ENCODE data around the gene FANCI. TPM values are rescaled to one million over a fixed set of nuclear protein-coding genes. Genes with fewer than 3 reads are reported as not detected.

Gene FANCI
- total and polyA plus RNA-seq, 5 donors from 2014 or later, result 7.8 to 16.8 (median 13.7) TPM

DNA sequence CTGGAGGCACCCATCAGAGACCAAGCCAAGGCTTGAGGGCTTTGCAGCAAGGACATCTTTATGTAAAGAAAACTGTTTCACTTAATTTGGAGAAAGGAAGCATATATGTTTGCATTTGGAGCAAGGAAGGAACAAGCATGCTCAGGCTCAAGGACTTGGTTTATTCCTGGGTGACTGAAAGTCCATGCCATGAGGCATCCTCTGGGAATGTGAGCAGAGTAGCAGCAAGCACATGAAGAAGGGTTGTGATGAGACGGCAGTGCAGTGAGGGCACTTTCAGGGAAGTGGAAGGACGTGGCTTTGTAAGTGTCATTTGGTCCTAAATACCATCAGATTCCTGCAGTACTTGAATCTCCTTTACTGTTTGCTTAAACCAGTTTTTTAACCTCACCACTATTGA is 64.0 kb downstream of the FANCI start:
- Histone ChIP-seq H3K4me3 (ENCODE audit: low read depth, low read length) (no peak overlapping the region), H3K36me3 (ENCODE audit: control insufficient read depth, insufficient read depth, low read length) (peaks cover 3% of the 10 kb centered on the region), H3K4me1 (ENCODE audit: control insufficient read depth, insufficient read depth, low read length, poor library complexity, severe bottlenecking) (no peaks in the 10 kb centered on the region), H3K27ac (ENCODE audit: insufficient read depth, low read length, poor library complexity, severe bottlenecking) (no peak overlapping the region), H3K9me3 (ENCODE audit: control insufficient read depth in 2 of 2, low read length in 2 of 2) (no peaks in the 10 kb centered on the region), H3K27me3 (ENCODE audit: control insufficient read depth, insufficient read depth, low read length) (no peaks in the 10 kb centered on the region)
- no peak overlapping the region for H3K4me3 Mint-ChIP-seq
- DNase-seq (no peak), ATAC-seq (ENCODE audit: low read depth in 2 of 2) (no peak)
- H3K9me3 Mint-ChIP-seq, result no peaks in the 10 kb centered on the region
- peaks cover 31% of the 10 kb centered on the region for H3K36me3 Mint-ChIP-seq
- no peaks in the 10 kb centered on the region for H3K27me3 Mint-ChIP-seq
- H3K4me1 Mint-ChIP-seq, result peaks cover 0 to 11% (median 4%) of the 10 kb centered on the region in 4 donors
- peak overlapping the region in 1 of 3 donors; percentile 20 for H3K27ac Mint-ChIP-seq

DNA sequence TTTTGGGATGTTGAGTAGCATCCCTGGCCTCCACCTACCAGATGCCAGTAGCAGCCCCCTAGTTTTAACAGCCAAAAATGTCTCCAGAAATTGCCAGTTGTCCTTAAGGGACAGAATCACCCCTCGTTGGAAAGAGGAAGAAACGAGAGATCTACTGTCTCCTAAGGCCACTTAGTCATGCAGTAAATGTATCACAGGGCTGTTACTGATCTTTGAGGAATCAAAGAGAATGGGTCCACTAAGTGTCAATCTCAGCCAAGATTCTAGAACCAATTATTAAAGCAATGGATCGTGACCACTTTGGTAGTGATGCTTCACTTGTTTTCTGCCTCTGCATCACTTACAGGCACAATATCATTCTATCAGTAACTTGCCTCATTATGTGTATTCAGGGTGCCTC is 64.5 kb downstream of the FANCI start:
- Mint-ChIP-seq H3K4me3 (no peak overlapping the region), H3K9me3 (no peaks in the 10 kb centered on the region), H3K27ac (no peak overlapping the region), H3K36me3 (peaks cover 31% of the 10 kb centered on the region), H3K4me1 (peaks cover 0 to 11% (median 2%) of the 10 kb centered on the region in 4 donors), H3K27me3 (no peaks in the 10 kb centered on the region)
- Histone ChIP-seq H3K4me3 (ENCODE audit: low read depth, low read length) (no peak overlapping the region), H3K27ac (ENCODE audit: insufficient read depth, low read length, poor library complexity, severe bottlenecking) (no peak overlapping the region), H3K9me3 (ENCODE audit: control insufficient read depth in 2 of 2, low read length in 2 of 2) (no peaks in the 10 kb centered on the region), H3K4me1 (ENCODE audit: control insufficient read depth, insufficient read depth, low read length, poor library complexity, severe bottlenecking) (no peaks in the 10 kb centered on the region), H3K36me3 (ENCODE audit: control insufficient read depth, insufficient read depth, low read length) (peaks cover 6% of the 10 kb centered on the region), H3K27me3 (ENCODE audit: control insufficient read depth, insufficient read depth, low read length) (no peaks in the 10 kb centered on the region)
- ATAC-seq (ENCODE audit: low read depth in 2 of 2), result no peak
- no peak for DNase-seq

DNA sequence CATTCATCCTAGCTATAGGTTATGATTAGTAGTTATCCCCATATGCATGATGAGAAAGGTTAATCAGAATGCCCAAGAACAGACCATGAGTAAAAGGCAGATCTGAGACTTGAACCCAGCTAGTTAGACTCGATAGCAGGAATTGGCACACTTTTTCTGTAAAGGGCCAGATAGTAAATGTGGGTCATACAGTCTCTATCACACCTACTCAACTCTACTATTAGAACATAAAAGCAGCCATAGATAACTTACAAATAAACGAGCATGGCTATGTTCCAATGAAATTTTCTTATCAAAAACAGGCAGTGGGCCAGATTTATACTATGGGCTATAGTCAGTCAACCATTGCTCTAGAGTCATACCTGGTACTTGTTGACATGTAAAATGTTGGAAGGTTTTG is 66.2 kb downstream of the FANCI start:
- Mint-ChIP-seq H3K36me3 (peaks cover 24% of the 10 kb centered on the region), H3K9me3 (no peaks in the 10 kb centered on the region), H3K4me3 (no peak overlapping the region), H3K27ac (peak overlapping the region in 1 of 3 donors; percentile 50), H3K27me3 (no peaks in the 10 kb centered on the region), H3K4me1 (peaks cover 0 to 11% (median 7%) of the 10 kb centered on the region in 4 donors)
- ATAC-seq (ENCODE audit: low read depth in 2 of 2) (no peak), DNase-seq (no peak)
- H3K9me3 ChIP-seq (ENCODE audit: control insufficient read depth in 2 of 2, low read length in 2 of 2), result no peaks in the 10 kb centered on the region
- H3K4me3 ChIP-seq (ENCODE audit: low read depth, low read length), result no peak overlapping the region
- no peaks in the 10 kb centered on the region for H3K4me1 ChIP-seq (ENCODE audit: control insufficient read depth, insufficient read depth, low read length, poor library complexity, severe bottlenecking)
- H3K27me3 ChIP-seq (ENCODE audit: control insufficient read depth, insufficient read depth, low read length), result no peaks in the 10 kb centered on the region
- peaks cover 16% of the 10 kb centered on the region for H3K36me3 ChIP-seq (ENCODE audit: control insufficient read depth, insufficient read depth, low read length)
- no peak overlapping the region for H3K27ac ChIP-seq (ENCODE audit: insufficient read depth, low read length, poor library complexity, severe bottlenecking)

DNA sequence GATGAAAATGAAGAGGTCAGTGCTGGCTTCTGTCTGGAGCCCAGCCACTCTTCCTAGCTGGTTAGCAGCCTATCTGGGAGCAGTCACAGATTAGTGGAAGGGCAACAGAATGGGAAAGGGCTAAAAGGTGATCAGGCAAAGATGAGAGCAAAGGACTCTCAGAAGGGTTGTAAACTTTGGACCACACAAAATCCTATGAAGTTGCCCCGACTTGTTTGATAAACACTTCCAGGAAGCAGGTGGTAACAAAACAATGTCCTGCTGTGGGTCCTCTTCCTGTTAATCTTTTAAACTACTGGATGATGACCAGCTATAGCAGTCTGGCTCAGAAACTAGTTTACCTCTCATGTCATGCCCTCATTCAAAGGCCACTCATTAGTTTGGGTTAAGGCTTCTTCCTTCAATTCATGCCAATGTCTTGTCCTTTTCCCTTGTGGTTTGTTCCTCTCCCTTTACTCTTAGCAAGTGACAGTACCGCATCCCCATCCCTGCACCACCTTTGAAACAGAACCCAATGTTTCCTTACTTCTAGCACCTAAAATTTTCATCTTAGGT is 71.7 kb downstream of the FANCI start:
- Mint-ChIP-seq H3K27me3 (no peaks in the 10 kb centered on the region), H3K9me3 (no peaks in the 10 kb centered on the region), H3K27ac (peak overlapping the region; percentile 34 to 75 (median 70)), H3K4me3 (peak overlapping the region in 1 of 4 donors; percentile 6), H3K36me3 (peaks cover 54% of the 10 kb centered on the region), H3K4me1 (peaks cover 0 to 26% (median 15%) of the 10 kb centered on the region in 4 donors)
- Histone ChIP-seq H3K4me3 (ENCODE audit: low read depth, low read length) (no peak overlapping the region), H3K9me3 (ENCODE audit: control insufficient read depth in 2 of 2, low read length in 2 of 2) (no peaks in the 10 kb centered on the region), H3K27ac (ENCODE audit: insufficient read depth, low read length, poor library complexity, severe bottlenecking) (no peak overlapping the region), H3K4me1 (ENCODE audit: control insufficient read depth, insufficient read depth, low read length, poor library complexity, severe bottlenecking) (no peaks in the 10 kb centered on the region), H3K36me3 (ENCODE audit: control insufficient read depth, insufficient read depth, low read length) (peaks cover 67% of the 10 kb centered on the region), H3K27me3 (ENCODE audit: control insufficient read depth, insufficient read depth, low read length) (no peaks in the 10 kb centered on the region)
- DNase-seq (no peak), ATAC-seq (ENCODE audit: low read depth in 2 of 2) (no peak)

DNA sequence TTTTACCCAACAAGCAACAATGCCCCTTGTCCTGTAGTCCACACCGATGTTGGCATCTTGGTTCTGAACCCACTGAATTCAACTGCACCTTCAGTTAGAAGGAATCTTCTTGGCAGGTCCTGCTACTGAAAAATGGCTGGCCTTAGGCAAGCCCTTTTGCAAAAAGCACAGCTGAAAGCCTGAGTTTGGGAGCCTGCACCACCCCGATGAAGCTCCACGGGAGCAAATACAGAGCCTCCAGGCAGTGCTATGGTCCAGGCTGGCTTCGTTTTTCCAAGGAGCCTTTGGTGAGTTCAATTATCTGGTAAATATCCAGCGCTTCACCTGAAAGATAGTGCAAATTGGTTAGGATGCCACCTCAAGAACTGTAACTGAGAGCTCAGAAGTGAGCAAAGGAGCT is 72.7 kb downstream of the FANCI start:
- no peak overlapping the region for H3K27ac ChIP-seq (ENCODE audit: insufficient read depth, low read length, poor library complexity, severe bottlenecking)
- no peaks in the 10 kb centered on the region for H3K27me3 ChIP-seq (ENCODE audit: control insufficient read depth, insufficient read depth, low read length)
- H3K9me3 ChIP-seq (ENCODE audit: control insufficient read depth in 2 of 2, low read length in 2 of 2), result no peaks in the 10 kb centered on the region
- Mint-ChIP-seq H3K27me3 (no peaks in the 10 kb centered on the region), H3K27ac (no peak overlapping the region), H3K4me1 (peaks cover 0 to 28% (median 15%) of the 10 kb centered on the region in 4 donors), H3K4me3 (no peak overlapping the region), H3K9me3 (no peaks in the 10 kb centered on the region), H3K36me3 (peaks cover 56% of the 10 kb centered on the region)
- no peak for ATAC-seq (ENCODE audit: low read depth in 2 of 2)
- no peaks in the 10 kb centered on the region for H3K4me1 ChIP-seq (ENCODE audit: control insufficient read depth, insufficient read depth, low read length, poor library complexity, severe bottlenecking)
- H3K4me3 ChIP-seq (ENCODE audit: low read depth, low read length), result no peak overlapping the region
- H3K36me3 ChIP-seq (ENCODE audit: control insufficient read depth, insufficient read depth, low read length), result peaks cover 78% of the 10 kb centered on the region
- DNase-seq, result no peak

DNA sequence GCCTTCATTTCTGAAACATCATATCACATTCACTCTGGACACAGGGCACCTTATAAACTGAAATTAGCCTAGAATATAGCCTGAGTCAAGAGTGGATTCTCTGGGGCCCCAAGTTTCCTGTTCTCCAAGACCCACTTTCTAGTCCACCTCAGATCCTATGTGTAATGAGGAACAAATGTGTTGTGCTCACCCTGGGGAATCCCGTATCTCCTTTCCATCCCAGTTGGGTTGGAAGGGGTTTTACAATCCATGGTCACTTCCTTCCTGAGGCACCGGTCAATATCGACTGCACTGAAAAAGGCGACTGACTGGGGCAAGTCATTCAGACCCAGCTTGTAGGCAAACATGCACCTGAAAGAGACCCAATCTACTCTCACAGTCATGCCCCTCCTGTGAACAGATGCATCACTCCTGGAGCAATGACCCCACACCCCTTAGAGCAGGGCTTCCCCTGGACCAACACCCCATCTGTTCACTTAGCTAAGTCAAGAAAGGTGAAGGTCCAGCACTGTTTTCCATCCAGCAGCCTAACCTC is 73.5 kb downstream of the FANCI start:
- DNase-seq (no peak), ATAC-seq (ENCODE audit: low read depth in 2 of 2) (no peak)
- no peak overlapping the region for H3K4me3 ChIP-seq (ENCODE audit: low read depth, low read length)
- no peaks in the 10 kb centered on the region for H3K4me1 ChIP-seq (ENCODE audit: control insufficient read depth, insufficient read depth, low read length, poor library complexity, severe bottlenecking)
- H3K4me1 Mint-ChIP-seq, result peaks cover 0 to 25% (median 13%) of the 10 kb centered on the region in 4 donors
- no peaks in the 10 kb centered on the region for H3K27me3 Mint-ChIP-seq
- no peak overlapping the region for H3K4me3 Mint-ChIP-seq
- no peaks in the 10 kb centered on the region for H3K9me3 Mint-ChIP-seq
- H3K36me3 Mint-ChIP-seq, result peaks cover 56% of the 10 kb centered on the region
- no peak overlapping the region for H3K27ac ChIP-seq (ENCODE audit: insufficient read depth, low read length, poor library complexity, severe bottlenecking)
- H3K27me3 ChIP-seq (ENCODE audit: control insufficient read depth, insufficient read depth, low read length), result no peaks in the 10 kb centered on the region
- peaks cover 85% of the 10 kb centered on the region for H3K36me3 ChIP-seq (ENCODE audit: control insufficient read depth, insufficient read depth, low read length)
- H3K27ac Mint-ChIP-seq, result peak overlapping the region in 1 of 3 donors; percentile 46
- no peaks in the 10 kb centered on the region for H3K9me3 ChIP-seq (ENCODE audit: control insufficient read depth in 2 of 2, low read length in 2 of 2)

DNA sequence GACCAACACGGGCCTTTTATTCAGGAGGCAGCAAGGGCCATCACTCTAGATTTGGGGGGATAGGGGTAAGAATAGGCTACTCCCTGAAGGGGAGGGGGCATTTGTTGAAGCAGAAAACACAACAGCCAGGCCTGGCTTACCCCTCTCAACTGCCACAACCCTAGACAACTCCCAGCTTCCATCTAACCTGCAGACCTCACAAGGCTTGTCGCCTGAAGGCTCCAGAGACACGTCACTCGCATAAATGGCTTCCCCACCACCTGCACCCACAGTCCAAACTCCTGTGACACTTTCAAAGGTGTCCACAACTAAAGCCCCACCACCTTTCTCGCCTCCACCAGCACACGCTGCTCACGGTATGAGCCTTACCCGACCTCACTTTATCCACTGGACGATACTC is 75.9 kb downstream of the FANCI start:
- Histone ChIP-seq H3K4me1 (ENCODE audit: control insufficient read depth, insufficient read depth, low read length, poor library complexity, severe bottlenecking) (no peaks in the 10 kb centered on the region), H3K27me3 (ENCODE audit: control insufficient read depth, insufficient read depth, low read length) (no peaks in the 10 kb centered on the region), H3K27ac (ENCODE audit: insufficient read depth, low read length, poor library complexity, severe bottlenecking) (no peak overlapping the region), H3K36me3 (ENCODE audit: control insufficient read depth, insufficient read depth, low read length) (peaks cover 99% of the 10 kb centered on the region), H3K4me3 (ENCODE audit: low read depth, low read length) (no peak overlapping the region), H3K9me3 (ENCODE audit: control insufficient read depth in 2 of 2, low read length in 2 of 2) (no peaks in the 10 kb centered on the region)
- DNase-seq, result no peak
- H3K4me3 Mint-ChIP-seq, result no peak overlapping the region
- ATAC-seq (ENCODE audit: low read depth in 2 of 2), result no peak
- peaks cover 66% of the 10 kb centered on the region for H3K36me3 Mint-ChIP-seq
- peaks cover 6 to 24% (median 12%) of the 10 kb centered on the region in 4 donors for H3K4me1 Mint-ChIP-seq
- no peaks in the 10 kb centered on the region for H3K27me3 Mint-ChIP-seq
- H3K9me3 Mint-ChIP-seq, result no peaks in the 10 kb centered on the region
- peak overlapping the region in 2 of 3 donors; percentile 39 to 87 for H3K27ac Mint-ChIP-seq

DNA sequence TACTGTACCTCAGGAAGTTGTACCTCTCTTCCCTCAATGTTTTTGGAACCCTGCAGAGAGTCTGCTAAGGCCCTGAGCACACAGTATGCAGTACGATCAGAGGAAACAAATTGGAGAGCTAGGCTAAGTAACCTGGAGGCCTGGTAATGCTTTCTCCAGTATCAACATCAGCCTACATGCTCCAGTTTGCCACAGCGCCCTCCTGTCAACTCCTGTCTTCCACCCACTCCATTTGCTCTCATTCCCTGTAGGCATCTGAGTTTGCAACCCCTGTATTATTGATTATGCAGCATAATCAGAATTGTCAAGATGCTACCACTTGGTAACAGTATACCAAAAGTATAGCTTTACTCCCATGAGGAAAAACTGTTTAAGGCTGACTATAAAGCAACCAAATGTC is 76.4 kb downstream of the FANCI start:
- peak overlapping the region in 1 of 3 donors; percentile 82 for H3K27ac Mint-ChIP-seq
- peaks cover 6 to 24% (median 11%) of the 10 kb centered on the region in 4 donors for H3K4me1 Mint-ChIP-seq
- peaks cover 65% of the 10 kb centered on the region for H3K36me3 Mint-ChIP-seq

More for the DNA sequence above, 76.4 kb downstream of the FANCI start:
- H3K27ac ChIP-seq (ENCODE audit: insufficient read depth, low read length, poor library complexity, severe bottlenecking), result no peak overlapping the region
- H3K4me3 ChIP-seq (ENCODE audit: low read depth, low read length), result no peak overlapping the region
- no peaks in the 10 kb centered on the region for H3K4me1 ChIP-seq (ENCODE audit: control insufficient read depth, insufficient read depth, low read length, poor library complexity, severe bottlenecking)
- H3K9me3 Mint-ChIP-seq, result no peaks in the 10 kb centered on the region
- peaks cover 99% of the 10 kb centered on the region for H3K36me3 ChIP-seq (ENCODE audit: control insufficient read depth, insufficient read depth, low read length)
- H3K27me3 Mint-ChIP-seq, result no peaks in the 10 kb centered on the region
- DNase-seq (no peak), ATAC-seq (ENCODE audit: low read depth in 2 of 2) (no peak)
- no peaks in the 10 kb centered on the region for H3K27me3 ChIP-seq (ENCODE audit: control insufficient read depth, insufficient read depth, low read length)
- peak overlapping the region in 1 of 4 donors; percentile 10 for H3K4me3 Mint-ChIP-seq
- H3K9me3 ChIP-seq (ENCODE audit: control insufficient read depth in 2 of 2, low read length in 2 of 2), result no peaks in the 10 kb centered on the region

Measured in CD4-positive, CD25-positive, alpha-beta regulatory T cell (primary cell).